ENCODE results near the gene C17orf67. TPM values are rescaled to one million over a fixed set of nuclear protein-coding genes. Genes with fewer than 3 reads are reported as not detected.

The C17orf67 gene
- total RNA-seq, 1 donor from 2014 or later: 4.2 TPM

DNA sequence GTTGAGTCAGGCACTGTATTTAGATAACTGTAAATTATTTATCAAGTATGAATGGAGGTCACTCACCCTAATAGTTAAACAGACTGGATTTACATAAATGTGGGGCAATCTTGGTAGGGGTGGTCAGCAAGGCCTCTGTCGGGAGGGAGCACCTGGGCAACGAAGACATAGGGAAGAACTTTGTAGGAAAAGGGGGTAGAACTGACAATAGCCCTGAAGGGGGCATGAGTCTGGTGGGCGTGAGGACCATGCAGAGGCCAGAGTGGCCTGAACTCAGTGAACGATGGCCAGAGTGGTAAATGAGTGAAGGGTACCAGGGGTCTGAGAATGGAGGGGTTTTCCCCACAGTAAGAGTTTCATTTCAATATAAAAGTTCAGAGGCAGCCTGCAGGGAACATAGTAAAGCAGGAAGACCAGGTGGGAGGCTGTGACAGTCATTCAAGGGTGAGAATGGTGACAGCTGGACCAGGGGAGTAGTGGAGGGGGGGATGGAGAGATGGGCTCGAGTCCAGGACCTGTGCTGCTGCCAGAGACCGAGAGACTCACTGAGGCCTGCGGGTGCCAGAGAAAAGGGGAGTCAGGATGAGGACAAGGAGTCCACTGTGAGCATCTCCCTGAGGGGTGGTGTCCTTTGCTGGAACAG lies 2.9 kb downstream of the C17orf67 start:
- intact Hi-C loops (cut with micrococcal nuclease): loop anchor here (5.0 kb wide), 2 partner anchors 44 to 131 kb away; partner anchors contain the start of gene COIL
- no peak for DNase-seq (ENCODE audit: low spot score)
- Mint-ChIP-seq H3K27me3 (ENCODE audit: low read depth) (no peaks in the 10 kb centered on the region), H3K4me1 (ENCODE audit: low read depth) (peaks cover 20% of the 10 kb centered on the region), H3K4me3 (ENCODE audit: low read depth) (no peak overlapping the region), H3K36me3 (ENCODE audit: low read depth) (peaks cover 27% of the 10 kb centered on the region), H3K27ac (no peak overlapping the region), H3K9me3 (no peaks in the 10 kb centered on the region)

DNA sequence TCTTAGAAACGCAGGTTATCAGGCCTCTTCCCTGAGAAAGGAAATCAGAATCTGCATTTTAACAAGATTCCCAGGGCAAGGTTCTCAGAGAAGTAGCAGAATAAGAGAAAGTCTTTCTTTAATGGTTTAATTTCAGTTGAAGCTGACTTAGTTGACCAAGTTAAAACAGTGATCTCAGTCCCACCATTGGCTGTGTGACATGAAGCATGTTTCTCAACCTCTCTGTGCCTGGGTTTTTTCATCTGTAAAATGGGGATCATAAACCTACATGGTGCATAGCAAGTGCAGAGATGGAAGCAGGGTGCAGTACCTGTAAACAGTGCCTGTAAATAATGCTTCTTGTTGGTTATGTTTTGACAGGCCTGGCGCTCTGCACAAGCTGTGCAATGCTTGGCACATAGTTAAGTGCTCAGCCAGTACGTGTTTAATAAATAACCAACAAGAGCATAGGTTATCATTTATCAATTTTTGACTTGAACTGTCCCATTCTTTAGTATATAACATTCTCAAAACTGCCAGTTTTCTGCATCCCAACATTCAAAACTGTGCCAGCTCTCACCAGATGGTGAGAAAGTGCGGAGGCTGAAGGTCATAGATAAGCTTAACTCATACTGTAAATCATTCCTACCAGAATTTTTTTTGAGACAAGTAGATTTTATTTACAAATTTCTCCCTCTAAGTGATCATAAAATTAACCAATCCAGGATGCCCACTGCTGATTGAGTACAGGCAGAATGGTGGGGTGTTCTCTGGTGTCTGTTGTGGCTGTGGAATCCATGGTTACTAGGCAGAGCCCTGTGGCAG lies 6.9 kb downstream of the C17orf67 start:
- no peak for DNase-seq (ENCODE audit: low spot score)
- intact Hi-C loops (cut with micrococcal nuclease): no loop called here
- Mint-ChIP-seq H3K4me1 (ENCODE audit: low read depth) (peaks cover 17% of the 10 kb centered on the region), H3K27ac (no peak overlapping the region), H3K4me3 (ENCODE audit: low read depth) (no peak overlapping the region), H3K27me3 (ENCODE audit: low read depth) (no peaks in the 10 kb centered on the region), H3K9me3 (no peaks in the 10 kb centered on the region), H3K36me3 (ENCODE audit: low read depth) (peaks cover 13% of the 10 kb centered on the region)

DNA sequence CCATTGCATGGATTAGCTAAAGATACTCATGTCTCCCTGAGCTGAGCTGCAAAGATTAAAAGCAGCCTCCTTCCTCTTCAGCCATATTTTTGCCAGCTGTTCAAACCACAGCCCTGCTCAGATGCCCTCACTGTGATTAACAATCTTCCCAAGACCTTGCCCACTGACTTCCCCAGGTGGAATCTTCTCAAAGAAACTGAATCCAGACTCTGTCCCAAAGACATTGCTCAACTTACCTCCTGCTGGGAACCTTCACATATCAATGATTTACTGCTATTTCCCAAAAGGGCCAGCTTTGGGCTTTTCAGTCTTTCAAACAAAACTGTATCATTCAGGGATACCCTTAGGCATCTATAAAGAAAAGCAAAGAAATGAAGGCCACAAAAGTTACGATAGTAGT lies 9.2 kb downstream of the C17orf67 start:
- intact Hi-C loops (cut with micrococcal nuclease): no loop called here
- peaks cover 4% of the 10 kb centered on the region for H3K36me3 Mint-ChIP-seq (ENCODE audit: low read depth)
- no peak for DNase-seq (ENCODE audit: low spot score)
- no peaks in the 10 kb centered on the region for H3K27me3 Mint-ChIP-seq (ENCODE audit: low read depth)
- H3K9me3 Mint-ChIP-seq: no peaks in the 10 kb centered on the region
- no peak overlapping the region for H3K27ac Mint-ChIP-seq
- peaks cover 15% of the 10 kb centered on the region for H3K4me1 Mint-ChIP-seq (ENCODE audit: low read depth)
- H3K4me3 Mint-ChIP-seq (ENCODE audit: low read depth): no peak overlapping the region

DNA sequence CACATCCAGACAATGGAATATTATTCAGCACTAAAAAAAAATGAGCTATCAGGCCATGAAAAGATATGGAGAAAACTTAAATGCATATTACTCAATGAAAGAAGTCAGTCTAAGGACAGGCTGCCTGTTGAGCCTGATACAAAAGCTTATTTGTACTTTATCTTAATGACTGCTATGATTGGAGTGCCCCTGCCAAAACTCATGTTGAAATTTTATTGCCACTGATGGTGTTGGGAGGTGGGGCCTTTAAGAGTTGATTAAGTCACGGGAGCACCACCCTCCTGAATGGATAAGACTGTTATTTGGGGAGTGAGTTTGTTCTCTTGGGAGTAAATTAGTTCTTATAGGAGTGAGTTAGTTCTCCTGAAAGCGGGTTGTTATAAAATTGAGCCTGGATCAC lies 9.9 kb downstream of the C17orf67 start:
- Mint-ChIP-seq H3K9me3 (no peaks in the 10 kb centered on the region), H3K4me1 (ENCODE audit: low read depth) (peaks cover 20% of the 10 kb centered on the region), H3K27me3 (ENCODE audit: low read depth) (no peaks in the 10 kb centered on the region), H3K27ac (no peak overlapping the region), H3K36me3 (ENCODE audit: low read depth) (peaks cover 4% of the 10 kb centered on the region), H3K4me3 (ENCODE audit: low read depth) (no peak overlapping the region)
- intact Hi-C loops (cut with micrococcal nuclease): no loop called here
- no peak for DNase-seq (ENCODE audit: low spot score)

DNA sequence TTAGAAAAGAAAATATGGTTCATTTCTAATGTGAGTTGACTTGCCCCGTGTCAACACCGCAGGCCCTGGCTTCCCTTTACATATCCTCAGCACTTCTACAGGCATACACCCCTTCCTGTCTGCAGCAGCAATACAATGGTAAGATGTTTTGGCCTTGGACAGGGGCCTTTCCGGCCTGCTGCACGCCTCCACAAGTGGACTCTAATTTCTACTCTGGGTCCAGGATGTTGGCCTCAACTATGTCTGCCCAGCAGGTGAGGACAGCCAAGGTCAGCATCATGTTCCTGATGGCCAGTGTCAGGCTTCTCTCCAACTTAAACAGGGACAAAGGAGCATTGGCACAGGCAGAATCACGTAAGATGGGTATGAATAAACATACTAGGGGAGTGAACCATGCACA lies 11.0 kb downstream of the C17orf67 start:
- Mint-ChIP-seq H3K36me3 (ENCODE audit: low read depth) (peaks cover 4% of the 10 kb centered on the region), H3K4me1 (ENCODE audit: low read depth) (peaks cover 20% of the 10 kb centered on the region), H3K9me3 (no peaks in the 10 kb centered on the region), H3K27ac (no peak overlapping the region), H3K4me3 (ENCODE audit: low read depth) (no peak overlapping the region), H3K27me3 (ENCODE audit: low read depth) (no peaks in the 10 kb centered on the region)
- DNase-seq (ENCODE audit: low spot score): no peak
- intact Hi-C loops (cut with micrococcal nuclease): no loop called here

DNA sequence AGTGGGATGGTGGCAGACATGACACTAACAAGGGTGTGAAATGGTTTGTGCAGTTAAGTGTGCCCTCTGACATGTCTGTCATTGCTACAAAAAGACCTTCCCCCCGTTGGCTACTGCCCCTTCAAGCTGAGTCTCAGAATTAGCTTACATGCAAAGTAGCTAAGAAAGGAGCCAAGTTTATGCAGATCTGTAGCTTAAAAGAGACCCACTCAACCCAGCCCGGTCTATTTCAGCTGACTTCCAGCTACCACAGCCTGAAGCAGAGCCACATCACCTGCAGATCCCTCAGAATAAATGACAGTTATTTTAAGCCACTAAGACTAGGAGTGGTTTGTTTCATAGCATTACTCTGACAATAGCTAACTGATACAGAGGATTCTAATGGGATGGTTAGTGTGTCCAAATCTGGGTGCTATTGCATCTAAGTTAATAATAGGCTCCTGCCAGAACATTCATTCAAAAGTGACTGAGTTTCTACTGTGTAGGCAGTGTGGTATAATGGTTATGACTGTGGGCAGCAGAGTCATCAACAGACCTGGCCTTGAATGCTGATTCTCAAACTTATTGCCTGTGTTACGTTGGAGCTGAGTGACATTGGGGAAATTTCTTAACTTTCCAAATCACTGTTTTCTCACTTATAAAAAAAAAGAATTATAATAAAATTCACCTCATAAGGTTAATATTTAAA lies 11.7 kb downstream of the C17orf67 start:
- H3K27ac Mint-ChIP-seq: no peak overlapping the region
- DNase-seq (ENCODE audit: low spot score): no peak
- H3K9me3 Mint-ChIP-seq: no peaks in the 10 kb centered on the region
- H3K4me1 Mint-ChIP-seq (ENCODE audit: low read depth): peaks cover 20% of the 10 kb centered on the region
- no peak overlapping the region for H3K4me3 Mint-ChIP-seq (ENCODE audit: low read depth)
- intact Hi-C loops (cut with micrococcal nuclease): no loop called here
- no peaks in the 10 kb centered on the region for H3K27me3 Mint-ChIP-seq (ENCODE audit: low read depth)
- H3K36me3 Mint-ChIP-seq (ENCODE audit: low read depth): peaks cover 4% of the 10 kb centered on the region

DNA sequence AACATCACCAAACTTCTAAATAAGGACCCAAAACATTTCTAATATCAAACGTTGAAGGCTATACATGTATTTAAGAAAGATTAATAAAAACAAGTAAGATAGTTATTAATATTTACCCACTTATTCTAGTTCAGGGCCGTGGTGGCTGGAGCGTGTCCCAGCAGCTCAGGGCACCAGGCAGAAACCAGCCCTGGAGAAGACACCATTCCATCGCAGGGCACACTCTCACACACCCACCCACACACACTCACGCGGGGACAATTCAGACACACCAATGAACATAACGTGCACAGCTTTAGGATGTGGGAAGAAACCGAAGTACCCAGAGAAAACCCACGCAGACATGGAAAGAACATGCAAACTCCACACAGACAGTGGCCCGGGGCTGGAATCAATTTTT lies 13.5 kb downstream of the C17orf67 start:
- no peaks in the 10 kb centered on the region for H3K27me3 Mint-ChIP-seq (ENCODE audit: low read depth)
- peaks cover 4% of the 10 kb centered on the region for H3K36me3 Mint-ChIP-seq (ENCODE audit: low read depth)
- no peak overlapping the region for H3K27ac Mint-ChIP-seq
- peaks cover 20% of the 10 kb centered on the region for H3K4me1 Mint-ChIP-seq (ENCODE audit: low read depth)
- H3K9me3 Mint-ChIP-seq: no peaks in the 10 kb centered on the region
- no peak overlapping the region for H3K4me3 Mint-ChIP-seq (ENCODE audit: low read depth)
- no peak for DNase-seq (ENCODE audit: low spot score)
- intact Hi-C loops (cut with micrococcal nuclease): no loop called here

DNA sequence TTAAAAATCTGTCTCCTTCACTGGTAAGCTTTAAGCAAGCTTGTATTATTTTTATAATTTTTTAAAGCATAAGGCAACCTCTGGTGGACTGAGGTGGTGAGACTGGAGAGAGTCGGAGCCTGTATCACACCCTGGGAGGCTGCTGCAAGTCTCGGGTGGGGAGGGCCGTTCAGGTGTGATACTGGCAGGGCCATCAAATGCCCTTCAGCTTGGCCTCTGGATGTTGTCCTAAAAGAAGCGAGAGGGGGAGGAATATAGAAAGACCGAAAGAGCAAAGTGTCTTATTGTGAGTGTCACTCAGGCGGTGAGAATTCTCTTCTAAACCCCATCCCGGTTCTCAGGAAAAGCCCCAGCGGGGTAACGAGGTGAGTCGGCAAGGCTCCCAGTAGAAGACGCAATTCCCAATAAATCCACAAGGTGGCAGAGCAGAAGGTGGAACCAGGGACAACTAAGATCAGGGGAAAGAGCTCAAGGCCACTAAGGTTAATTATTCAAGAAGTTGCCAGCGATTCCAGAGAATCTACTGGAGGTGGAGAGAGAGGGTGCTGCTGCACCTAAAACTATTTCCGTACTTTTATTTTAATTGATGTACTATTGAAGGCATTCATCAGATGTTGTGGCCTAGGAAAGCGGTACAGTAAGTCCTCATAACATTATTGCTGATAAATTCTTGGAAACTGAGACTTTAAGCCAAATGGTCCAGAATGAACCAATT lies 14.1 kb downstream of the C17orf67 start:
- Mint-ChIP-seq H3K36me3 (ENCODE audit: low read depth) (peaks cover 3% of the 10 kb centered on the region), H3K9me3 (no peaks in the 10 kb centered on the region), H3K4me3 (ENCODE audit: low read depth) (no peak overlapping the region), H3K27ac (no peak overlapping the region), H3K27me3 (ENCODE audit: low read depth) (no peaks in the 10 kb centered on the region), H3K4me1 (ENCODE audit: low read depth) (peaks cover 20% of the 10 kb centered on the region)
- peak; percentile 63 for DNase-seq (ENCODE audit: low spot score)
- intact Hi-C loops (cut with micrococcal nuclease): loop anchor here (1.0 kb wide), 2 partner anchors 121 to 142 kb away; partner anchors contain the start of gene COIL

DNA sequence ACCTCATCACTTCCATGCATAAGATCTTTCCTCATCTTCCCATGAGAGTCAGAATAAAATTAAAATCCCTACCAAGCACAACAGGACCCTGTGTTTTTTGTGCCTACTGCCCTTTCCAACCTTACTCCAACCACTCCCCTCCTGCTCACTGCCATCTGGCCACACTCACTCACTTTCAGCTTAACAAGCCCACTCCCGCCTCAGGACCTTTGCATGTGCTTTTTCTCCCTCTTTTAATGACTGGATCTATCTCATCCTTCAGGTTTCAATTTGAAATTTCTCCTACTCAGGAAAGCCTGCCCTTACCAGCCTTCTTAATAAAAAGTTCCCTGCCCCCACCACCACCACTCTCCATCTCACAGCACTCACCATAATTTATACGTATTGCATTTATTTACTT lies 14.7 kb downstream of the C17orf67 start:
- Mint-ChIP-seq H3K4me1 (ENCODE audit: low read depth) (peaks cover 20% of the 10 kb centered on the region), H3K9me3 (no peaks in the 10 kb centered on the region), H3K27me3 (ENCODE audit: low read depth) (no peaks in the 10 kb centered on the region), H3K36me3 (ENCODE audit: low read depth) (no peaks in the 10 kb centered on the region), H3K4me3 (ENCODE audit: low read depth) (no peak overlapping the region), H3K27ac (no peak overlapping the region)
- intact Hi-C loops (cut with micrococcal nuclease): loop anchor here (1.0 kb wide), 2 partner anchors 121 to 142 kb away; partner anchors contain the start of gene COIL
- DNase-seq (ENCODE audit: low spot score): no peak

DNA sequence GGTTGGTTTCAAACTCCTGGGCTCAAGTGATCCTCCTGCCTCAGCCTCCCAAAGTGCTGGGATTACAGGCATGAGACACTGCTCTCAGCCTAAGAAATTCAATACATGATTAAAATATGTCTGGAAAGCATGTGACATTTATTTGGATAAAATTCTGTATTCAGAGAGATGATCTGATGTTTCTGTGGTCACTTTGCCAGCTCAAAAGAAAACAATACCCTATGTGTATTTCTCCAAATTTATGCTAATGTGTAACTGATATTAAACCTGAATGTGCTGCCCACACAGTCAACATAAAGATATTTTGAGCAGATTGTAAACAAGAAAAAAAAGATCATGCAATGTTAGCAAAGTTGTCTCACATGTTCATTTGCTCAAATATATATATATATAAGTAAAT lies 16.7 kb downstream of the C17orf67 start:
- H3K36me3 Mint-ChIP-seq (ENCODE audit: low read depth): no peaks in the 10 kb centered on the region
- H3K27me3 Mint-ChIP-seq (ENCODE audit: low read depth): peaks cover 5% of the 10 kb centered on the region
- peaks cover 13% of the 10 kb centered on the region for H3K4me1 Mint-ChIP-seq (ENCODE audit: low read depth)
- no peak overlapping the region for H3K4me3 Mint-ChIP-seq (ENCODE audit: low read depth)
- H3K27ac Mint-ChIP-seq: no peak overlapping the region
- no peaks in the 10 kb centered on the region for H3K9me3 Mint-ChIP-seq
- intact Hi-C loops (cut with micrococcal nuclease): no loop called here
- DNase-seq (ENCODE audit: low spot score): no peak

DNA sequence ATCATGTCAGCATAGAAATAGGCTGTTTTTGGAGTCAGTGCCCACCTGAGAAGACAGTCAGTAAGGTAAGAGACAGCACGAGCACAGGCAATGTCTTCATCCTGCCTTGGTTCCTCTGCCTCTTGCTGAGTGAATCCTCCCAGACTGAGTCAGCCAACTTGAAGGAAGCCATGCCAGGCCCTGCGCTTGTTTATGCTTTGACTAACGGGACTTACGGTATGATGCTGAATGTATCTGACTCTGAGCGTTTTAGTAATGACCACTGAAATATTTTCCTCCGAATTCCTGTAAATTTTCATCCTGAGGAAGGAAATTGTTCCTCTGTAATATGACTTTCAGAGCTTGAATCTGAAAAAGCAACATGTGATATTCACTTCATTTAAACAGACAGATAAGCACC lies 18.0 kb downstream of the C17orf67 start:
- H3K9me3 Mint-ChIP-seq: no peaks in the 10 kb centered on the region
- H3K4me3 Mint-ChIP-seq (ENCODE audit: low read depth): no peak overlapping the region
- H3K4me1 Mint-ChIP-seq (ENCODE audit: low read depth): peaks cover 9% of the 10 kb centered on the region
- no peak for DNase-seq (ENCODE audit: low spot score)
- no peaks in the 10 kb centered on the region for H3K36me3 Mint-ChIP-seq (ENCODE audit: low read depth)
- intact Hi-C loops (cut with micrococcal nuclease): no loop called here
- H3K27me3 Mint-ChIP-seq (ENCODE audit: low read depth): peaks cover 5% of the 10 kb centered on the region
- H3K27ac Mint-ChIP-seq: no peak overlapping the region

DNA sequence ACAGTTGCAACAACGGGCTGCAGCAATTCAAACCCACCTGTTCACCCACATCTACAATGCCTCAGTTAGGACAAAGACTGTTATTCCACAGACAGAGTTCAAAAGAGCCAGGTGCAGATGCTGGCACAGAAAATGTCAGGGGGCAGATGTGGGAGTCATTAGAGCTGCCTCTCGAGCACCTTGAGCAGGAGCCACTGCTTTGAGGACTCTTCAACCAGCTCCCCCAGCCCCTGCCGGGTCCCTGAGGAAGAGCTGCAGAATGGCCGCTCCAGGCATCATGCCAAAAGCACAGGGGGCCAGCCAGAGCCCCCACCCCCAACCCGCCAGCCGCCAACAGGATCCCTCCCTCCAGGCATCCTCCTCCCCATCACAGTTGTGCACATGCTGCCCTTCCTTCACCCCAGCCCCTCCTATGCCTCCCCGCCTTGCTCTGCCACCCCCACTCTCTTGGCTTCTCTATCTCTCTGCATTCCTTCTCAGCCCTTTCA lies 20.8 kb downstream of the C17orf67 start:
- Mint-ChIP-seq H3K27ac (no peak overlapping the region), H3K4me3 (ENCODE audit: low read depth) (no peak overlapping the region), H3K27me3 (ENCODE audit: low read depth) (peaks cover 5% of the 10 kb centered on the region), H3K4me1 (ENCODE audit: low read depth) (no peaks in the 10 kb centered on the region), H3K9me3 (no peaks in the 10 kb centered on the region), H3K36me3 (ENCODE audit: low read depth) (no peaks in the 10 kb centered on the region)
- intact Hi-C loops (cut with micrococcal nuclease): no loop called here
- no peak for DNase-seq (ENCODE audit: low spot score)

Measured in activated T-helper 2 cell treated with anti-CD3 and anti-CD28 coated beads, Interferon-gamma antibody, Interleukin-2, Interleukin-4, amounts not matched to agents 10 μg/mL and 5 μg/mL and 100 μg/mL, durations not matched to agents 14 hours and 24 hours and 36 hours (primary cell).